Measurements from ENCODE around the gene C2orf69. TPM values are rescaled to one million over a fixed set of nuclear protein-coding genes. Genes with fewer than 3 reads are reported as not detected.
"Not testable (repeated sequence)": the region's sequence is repeated elsewhere in the genome, so short reads cannot be mapped to it uniquely, and the experiment has no call there.

Gene C2orf69
- total and polyA plus RNA-seq, 8 donors, result 9.6 to 13.1 (median 10.4) TPM

DNA sequence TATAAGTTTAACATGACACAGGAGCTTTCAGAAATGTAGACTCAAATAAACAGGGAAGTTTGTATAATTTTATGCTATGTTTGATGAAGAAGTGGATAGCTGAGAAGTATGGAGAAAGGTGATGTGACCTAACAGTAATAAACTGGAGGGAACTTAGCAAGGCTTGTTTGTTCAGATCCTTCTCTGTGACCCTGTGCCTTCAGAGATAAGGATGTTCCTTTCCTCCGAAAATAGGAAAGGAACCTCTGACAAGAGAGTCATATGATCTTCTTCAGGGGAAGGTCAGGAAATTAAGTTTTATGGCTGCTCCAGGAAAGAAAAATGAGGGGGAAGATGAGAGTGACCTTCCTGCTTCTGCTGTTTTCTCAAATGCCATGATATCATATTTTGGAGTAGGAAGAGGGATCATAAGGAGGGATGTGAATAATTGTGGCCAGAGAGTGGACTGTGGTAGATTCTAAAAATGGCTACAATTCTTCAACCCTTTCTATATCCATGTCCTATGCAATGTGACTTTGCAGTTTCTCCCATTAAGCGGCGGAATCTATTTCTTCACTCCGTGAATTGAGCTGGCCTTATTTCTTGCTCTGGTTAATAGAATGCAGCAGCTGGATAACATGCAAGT, 8.5 kb upstream of the C2orf69 start:
- H3K27me3 ChIP-seq, result no peaks in the 10 kb centered on the region
- intact Hi-C loops (cut with DNase I), result no loop called here
- ATAC-seq (no peak), DNase-seq (no peak)
- no peaks in the 10 kb centered on the region for H3K9me3 ChIP-seq
- H3K4me1 ChIP-seq, result no peaks in the 10 kb centered on the region
- TF ChIP-seq, protein P1, sequence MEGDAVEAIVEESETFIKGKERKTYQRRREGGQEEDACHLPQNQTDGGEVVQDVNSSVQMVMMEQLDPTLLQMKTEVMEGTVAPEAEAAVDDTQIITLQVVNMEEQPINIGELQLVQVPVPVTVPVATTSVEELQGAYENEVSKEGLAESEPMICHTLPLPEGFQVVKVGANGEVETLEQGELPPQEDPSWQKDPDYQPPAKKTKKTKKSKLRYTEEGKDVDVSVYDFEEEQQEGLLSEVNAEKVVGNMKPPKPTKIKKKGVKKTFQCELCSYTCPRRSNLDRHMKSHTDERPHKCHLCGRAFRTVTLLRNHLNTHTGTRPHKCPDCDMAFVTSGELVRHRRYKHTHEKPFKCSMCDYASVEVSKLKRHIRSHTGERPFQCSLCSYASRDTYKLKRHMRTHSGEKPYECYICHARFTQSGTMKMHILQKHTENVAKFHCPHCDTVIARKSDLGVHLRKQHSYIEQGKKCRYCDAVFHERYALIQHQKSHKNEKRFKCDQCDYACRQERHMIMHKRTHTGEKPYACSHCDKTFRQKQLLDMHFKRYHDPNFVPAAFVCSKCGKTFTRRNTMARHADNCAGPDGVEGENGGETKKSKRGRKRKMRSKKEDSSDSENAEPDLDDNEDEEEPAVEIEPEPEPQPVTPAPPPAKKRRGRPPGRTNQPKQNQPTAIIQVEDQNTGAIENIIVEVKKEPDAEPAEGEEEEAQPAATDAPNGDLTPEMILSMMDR (IDR thresholded peaks at IDR 0.05), result no peak
- H3K36me3 ChIP-seq, result no peaks in the 10 kb centered on the region
- no peak overlapping the region for H3K27ac ChIP-seq
- H3K4me3 ChIP-seq, result no peak overlapping the region

DNA sequence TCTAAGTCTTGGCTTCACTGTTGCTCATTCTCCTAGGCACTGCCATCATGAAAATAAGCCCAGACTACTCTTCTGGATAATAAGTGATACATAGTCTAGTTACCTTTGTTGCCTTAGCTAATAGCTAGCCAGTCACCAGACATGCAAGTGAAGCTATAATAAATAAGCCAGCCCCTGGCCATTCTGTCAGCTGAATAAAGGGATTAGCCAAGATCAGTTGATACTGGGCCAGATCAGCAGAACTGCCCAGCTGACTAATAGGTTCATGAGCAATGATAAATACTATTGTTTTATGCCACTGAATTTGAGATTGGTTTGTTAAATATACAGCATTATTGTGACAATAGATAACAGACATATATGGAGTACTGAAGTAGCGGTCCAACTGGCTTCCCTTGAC, 8.0 kb upstream of the C2orf69 start:
- no peaks in the 10 kb centered on the region for H3K27me3 ChIP-seq
- no peak for ATAC-seq
- intact Hi-C loops (cut with DNase I), result no loop called here

DNA sequence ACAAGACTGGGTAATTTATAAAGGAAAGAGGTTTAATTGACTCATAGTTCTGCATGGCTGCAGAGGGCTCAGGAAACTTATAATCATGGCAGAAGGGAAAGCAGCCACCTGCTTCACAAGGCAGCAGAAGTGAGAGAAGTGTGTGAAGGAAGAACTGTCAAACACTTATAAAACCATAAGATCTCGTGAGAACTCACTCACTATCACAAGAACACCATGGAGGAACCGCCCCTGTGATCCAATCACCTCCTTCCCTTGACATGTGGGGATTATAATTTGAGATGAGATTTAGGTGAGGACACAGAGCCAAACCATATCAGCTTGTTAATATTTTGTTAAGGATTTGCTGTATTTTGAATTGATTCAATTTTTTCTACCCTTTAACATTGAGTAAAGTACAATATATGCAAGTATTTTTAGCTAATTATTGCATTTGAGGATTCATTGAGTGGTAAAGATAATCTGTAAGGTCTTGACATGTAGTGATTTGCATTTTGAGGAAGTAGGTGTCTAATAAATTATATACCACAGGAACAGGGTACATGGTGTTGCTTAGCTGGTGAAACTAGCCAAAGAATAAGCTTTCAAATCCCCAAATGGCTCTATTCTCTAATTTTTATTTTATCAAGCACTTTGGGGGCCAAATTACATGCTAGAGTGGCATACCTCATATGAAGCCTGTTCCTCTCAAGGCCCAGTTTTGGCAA, 3.9 kb upstream of the C2orf69 start:
- no peak for ATAC-seq
- TF ChIP-seq, protein P1 (IDR thresholded peaks at IDR 0.05), result no peak
- intact Hi-C loops (cut with DNase I), result no loop called here

More for the DNA sequence above, 8.0 kb upstream of the C2orf69 start:
- Histone ChIP-seq H3K27ac (no peak overlapping the region), H3K36me3 (no peaks in the 10 kb centered on the region), H3K4me1 (no peaks in the 10 kb centered on the region), H3K4me3 (no peak overlapping the region), H3K9me3 (no peaks in the 10 kb centered on the region)
- DNase-seq, result no peak
- TF ChIP-seq, protein P1 (IDR thresholded peaks at IDR 0.05), result no peak

DNA sequence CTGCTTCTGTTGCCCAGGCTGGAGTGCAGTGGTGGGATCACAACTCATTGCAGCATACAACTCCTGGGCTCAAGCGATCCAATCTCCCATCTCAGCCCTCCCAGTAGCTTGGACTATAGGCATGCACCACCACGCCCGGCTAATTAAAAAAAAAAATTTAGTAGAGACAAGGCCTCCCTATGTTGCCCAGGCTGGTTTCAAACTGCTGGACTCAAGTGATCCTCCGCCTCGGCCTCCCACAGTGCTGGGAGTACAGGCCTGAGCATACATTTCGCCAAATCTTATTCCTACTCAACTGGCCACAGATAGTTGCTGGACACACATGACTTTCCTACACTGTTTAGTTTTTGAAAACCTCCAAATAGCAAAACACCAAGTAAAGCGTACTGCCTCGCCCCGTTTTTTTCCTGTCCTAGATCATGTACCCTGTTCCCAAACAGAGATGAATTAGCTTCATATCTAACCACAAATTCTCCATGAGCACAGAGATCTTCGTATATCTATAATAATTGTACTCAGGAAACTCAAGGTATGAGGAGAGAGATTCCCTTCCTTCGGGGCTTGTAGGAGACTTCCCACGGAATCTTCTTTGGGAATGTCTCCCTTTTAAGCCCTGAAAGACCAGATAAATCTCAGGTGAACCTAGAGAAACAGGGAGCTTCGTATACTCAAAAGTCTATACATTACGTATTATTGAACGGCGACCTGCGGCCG, 598 bp upstream of the C2orf69 start:
- Histone ChIP-seq H3K9me3 (no peaks in the 10 kb centered on the region), H3K27ac (peak overlapping the region in 1 of 2 donors; percentile 96), H3K4me1 (peaks cover 15 to 32% of the 10 kb centered on the region in 2 donors), H3K27me3 (no peaks in the 10 kb centered on the region), H3K4me3 (peak overlapping the region; percentile 72), H3K36me3 (no peaks in the 10 kb centered on the region)
- ATAC-seq (no peak), DNase-seq (no peak)
- TF ChIP-seq, protein P1 (IDR thresholded peaks at IDR 0.05), result no peak
- intact Hi-C loops (cut with DNase I), result no loop called here

More for the DNA sequence above, 3.9 kb upstream of the C2orf69 start:
- Histone ChIP-seq H3K4me3 (no peak overlapping the region), H3K36me3 (no peaks in the 10 kb centered on the region), H3K27me3 (no peaks in the 10 kb centered on the region), H3K4me1 (peaks cover 4 to 10% of the 10 kb centered on the region in 2 donors), H3K27ac (no peak overlapping the region), H3K9me3 (no peaks in the 10 kb centered on the region)
- no peak for DNase-seq

DNA sequence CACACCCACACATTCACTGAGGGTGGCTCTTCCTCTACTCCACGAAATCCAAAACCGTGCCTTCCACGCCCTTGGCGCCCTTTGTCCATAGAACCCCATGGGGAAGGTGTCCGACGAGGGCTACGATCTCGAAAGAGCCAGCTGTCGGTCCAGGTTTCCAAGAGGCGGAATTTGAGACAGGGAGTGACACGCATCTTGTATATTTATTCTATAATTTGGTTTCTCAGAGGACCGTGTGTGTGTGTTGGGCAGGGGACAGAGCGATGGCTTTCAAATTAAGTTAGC, 726 bp downstream of the C2orf69 start:
- H3K36me3 ChIP-seq, result peaks cover 0 to 6% of the 10 kb centered on the region in 2 donors
- H3K27me3 ChIP-seq, result no peaks in the 10 kb centered on the region
- peaks cover 15 to 32% of the 10 kb centered on the region in 2 donors for H3K4me1 ChIP-seq
- peak overlapping the region; percentile 72 for H3K4me3 ChIP-seq
- peak overlapping the region; percentile 90 to 96 for H3K27ac ChIP-seq
- intact Hi-C loops (cut with DNase I), result no loop called here
- DNase-seq, result no peak
- no peak for ATAC-seq
- TF ChIP-seq, protein P1 (IDR thresholded peaks at IDR 0.05), result no peak
- no peaks in the 10 kb centered on the region for H3K9me3 ChIP-seq

DNA sequence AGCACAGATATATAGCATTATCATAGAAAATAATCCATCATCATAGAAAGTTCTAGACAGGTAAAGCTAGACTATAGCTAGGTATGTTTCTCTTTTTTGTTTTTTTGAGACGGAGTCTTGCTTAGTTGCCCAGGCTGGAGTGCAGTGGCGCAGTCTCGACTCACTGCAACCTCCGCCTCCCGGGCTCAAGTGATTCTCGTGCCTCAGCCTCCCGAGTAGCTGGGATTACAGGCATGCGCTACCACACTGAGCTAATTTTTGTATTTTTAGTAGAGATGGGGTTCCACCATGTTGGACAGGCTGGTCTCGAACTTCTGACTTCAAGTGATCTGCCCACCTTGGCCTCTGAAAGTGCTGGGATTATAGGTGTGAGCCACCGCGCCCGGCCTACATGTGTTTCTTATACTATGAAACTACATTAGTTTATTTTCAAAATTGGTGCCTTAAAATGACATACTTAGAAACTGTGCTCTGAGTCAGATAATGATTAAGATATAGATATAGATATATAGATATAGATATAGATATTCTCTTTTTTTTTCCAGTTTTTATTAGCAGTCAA, 1.5 kb downstream of the C2orf69 start:
- H3K27ac ChIP-seq; ATAC-seq; H3K9me3 ChIP-seq; H3K27me3 ChIP-seq; intact Hi-C loops (cut with DNase I); DNase-seq: not testable (repeated sequence)
- H3K4me1 ChIP-seq, result peaks cover 15 to 32% of the 10 kb centered on the region in 2 donors
- H3K4me3 ChIP-seq, result peak overlapping the region; percentile 72
- H3K36me3 ChIP-seq, result peaks cover 0 to 13% of the 10 kb centered on the region in 2 donors

All from left lung (tissue), 10 donors.